Esophagus squamous epithelium (tissue), 5 donors: ENCODE results near the gene MYG1. TPM values are rescaled to one million over a fixed set of nuclear protein-coding genes. Genes with fewer than 3 reads are reported as not detected.

Experiments
- DNase-seq: peaks from one replicate; lab custom pipeline; 2025; lab: John Stamatoyannopoulos, UW
- H3K27ac ChIP-seq, 4 donors: fragments of 200-600 bp; sonication (generic); one replicate each; pipeline ENCODE4 v1.5.1; 2016 to 2019; ENCODE audit warnings: mild to moderate bottlenecking in 1 of 4
- H3K27me3 ChIP-seq, 4 donors: fragments of 200-600 bp; sonication (generic); 1 replicate in 3 of 4; 2 replicates in 1 of 4; pipeline versions ENCODE4 v1.5.1 to v1.6.0; 2017 to 2021; ENCODE audit warnings: antibody characterized with exemption in 1 of 4
- H3K36me3 ChIP-seq, 3 donors: fragments of 200-600 bp; sonication (generic); one replicate each; pipeline ENCODE4 v1.5.1; 2016 to 2019
- H3K4me1 ChIP-seq, 3 donors: fragments of 200-600 bp; sonication (generic); one replicate each; pipeline ENCODE4 v1.5.1; 2017 to 2019
- H3K4me3 ChIP-seq, 4 donors: fragments of 200-600 bp; sonication (generic); 1 replicate in 3 of 4; 2 replicates in 1 of 4; pipeline ENCODE4 v1.5.1; 2016 to 2019; ENCODE audit warnings: mild to moderate bottlenecking in 2 of 4, moderate library complexity in 1 of 4
- H3K9me3 ChIP-seq, 3 donors: fragments of 200-600 bp; sonication (generic); one replicate each; pipeline ENCODE4 v1.5.1; 2016 to 2019
- POLR2A ChIP-seq, 4 donors: fragments of 450-650 bp; IDR thresholded peaks; one replicate each; pipeline ENCODE4 v1.6.1; 2017; ENCODE audit warnings: antibody characterized with exemption in 4 of 4, mild to moderate bottlenecking in 4 of 4, moderate library complexity in 3 of 4
- WGBS, 2 donors: methylation state at CpG; one replicate each; pipeline ENCODE4 v1.1.5; 2018; 5-methylcytosine and 5-hydroxymethylcytosine counted together
- intact Hi-C: fragments of 100-400 bp; cut with DNase I; formaldehyde crosslinking; loops from one replicate; pipeline ENCODE4 v1.15.0; 2022
- total RNA-seq, 4 donors: library from RNA; depleted of rRNA; stranded (reverse); fragments of >200 nt; gene quantifications; one replicate each; pipeline ENCODE4 v1.1.0, GENCODE V29; 2016
- TF ChIP-seq, protein P1 (sequence below), 6 experiments: fragments of 450-650 bp in 4 of 6; fragments of 200-600 bp in 2 of 6; sonication (generic) in 2 of 6; IDR thresholded peaks; one replicate each; pipeline ENCODE4 v1.5.1; 2016 to 2019; ENCODE audit warnings: antibody characterized with exemption in 6 of 6, mild to moderate bottlenecking in 4 of 6, moderate library complexity in 4 of 6
- donor health status: DM: yes; HTN: yes; CAD: no.

The MYG1 gene
- total RNA-seq, 4 donors from 2014 or later, result 25.2 to 33.2 (median 28.3) TPM

DNA sequence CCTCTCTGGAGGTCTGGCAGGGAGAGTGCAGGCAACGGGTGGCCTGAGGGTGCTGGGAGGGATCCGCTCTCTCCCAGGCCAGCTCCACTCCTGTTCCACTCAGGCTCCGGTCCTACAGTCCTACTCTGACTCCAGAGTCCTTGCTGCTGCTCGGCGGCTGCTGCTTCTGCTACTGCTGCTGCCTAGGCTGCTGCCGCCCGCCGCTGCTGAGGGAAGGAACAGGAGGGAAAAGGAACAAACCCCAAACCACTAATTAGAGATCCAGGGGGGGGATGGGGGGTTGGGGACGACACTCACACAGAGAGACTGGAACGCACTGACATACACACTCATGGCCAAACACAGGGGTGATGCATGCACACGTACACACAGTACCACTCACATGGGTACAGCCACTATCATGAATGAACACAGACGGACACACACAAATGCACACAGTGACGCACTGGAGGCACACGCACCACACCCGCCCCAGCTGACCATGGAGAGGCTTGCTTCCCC, 36.7 kb downstream of the MYG1 start, which contains the start of gene SP7:
Gene SP7, minus strand, starts transcription at position 174 of the 501 bp plus-strand sequence. CDS start 708 bp downstream, outside the sequence.
- no peaks in the 10 kb centered on the region for H3K36me3 ChIP-seq
- no peaks in the 10 kb centered on the region for H3K4me1 ChIP-seq
- DNase-seq, result no peak
- no peaks in the 10 kb centered on the region for H3K9me3 ChIP-seq
- intact Hi-C loops, result no loop called here
- TF ChIP-seq POLR2A (IDR thresholded peaks at IDR 0.05), result no peak
- TF ChIP-seq, protein P1, sequence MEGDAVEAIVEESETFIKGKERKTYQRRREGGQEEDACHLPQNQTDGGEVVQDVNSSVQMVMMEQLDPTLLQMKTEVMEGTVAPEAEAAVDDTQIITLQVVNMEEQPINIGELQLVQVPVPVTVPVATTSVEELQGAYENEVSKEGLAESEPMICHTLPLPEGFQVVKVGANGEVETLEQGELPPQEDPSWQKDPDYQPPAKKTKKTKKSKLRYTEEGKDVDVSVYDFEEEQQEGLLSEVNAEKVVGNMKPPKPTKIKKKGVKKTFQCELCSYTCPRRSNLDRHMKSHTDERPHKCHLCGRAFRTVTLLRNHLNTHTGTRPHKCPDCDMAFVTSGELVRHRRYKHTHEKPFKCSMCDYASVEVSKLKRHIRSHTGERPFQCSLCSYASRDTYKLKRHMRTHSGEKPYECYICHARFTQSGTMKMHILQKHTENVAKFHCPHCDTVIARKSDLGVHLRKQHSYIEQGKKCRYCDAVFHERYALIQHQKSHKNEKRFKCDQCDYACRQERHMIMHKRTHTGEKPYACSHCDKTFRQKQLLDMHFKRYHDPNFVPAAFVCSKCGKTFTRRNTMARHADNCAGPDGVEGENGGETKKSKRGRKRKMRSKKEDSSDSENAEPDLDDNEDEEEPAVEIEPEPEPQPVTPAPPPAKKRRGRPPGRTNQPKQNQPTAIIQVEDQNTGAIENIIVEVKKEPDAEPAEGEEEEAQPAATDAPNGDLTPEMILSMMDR (IDR thresholded peaks at IDR 0.05), result no peak
- no peak within 1 kb of the TSS for H3K4me3 ChIP-seq
- H3K27ac ChIP-seq, result no peak within 1 kb of the TSS
- WGBS, 2 donors, result 40 to 48% methylated on average over 8 to 9 of the region's 15 CpGs
- peaks cover 0 to 81% (median 0%) of the 10 kb centered on the region in 4 donors for H3K27me3 ChIP-seq

GRCh38 chr12:53338017-53338416, 38.5 kb downstream of the MYG1 start:
- Histone ChIP-seq H3K4me1 (no peaks in the 10 kb centered on the region), H3K27ac (no peak overlapping the region), H3K9me3 (no peaks in the 10 kb centered on the region), H3K36me3 (no peaks in the 10 kb centered on the region), H3K27me3 (peaks cover 0 to 66% (median 0%) of the 10 kb centered on the region in 4 donors), H3K4me3 (no peak overlapping the region)
- intact Hi-C loops, result no loop called here
- WGBS, 2 donors, result 29 to 33% methylated on average over 9 to 10 of the region's 11 CpGs
- TF ChIP-seq, protein P1 (IDR thresholded peaks at IDR 0.05), result no peak
- no peak for TF ChIP-seq POLR2A (IDR thresholded peaks at IDR 0.05)
- DNase-seq, result no peak

DNA sequence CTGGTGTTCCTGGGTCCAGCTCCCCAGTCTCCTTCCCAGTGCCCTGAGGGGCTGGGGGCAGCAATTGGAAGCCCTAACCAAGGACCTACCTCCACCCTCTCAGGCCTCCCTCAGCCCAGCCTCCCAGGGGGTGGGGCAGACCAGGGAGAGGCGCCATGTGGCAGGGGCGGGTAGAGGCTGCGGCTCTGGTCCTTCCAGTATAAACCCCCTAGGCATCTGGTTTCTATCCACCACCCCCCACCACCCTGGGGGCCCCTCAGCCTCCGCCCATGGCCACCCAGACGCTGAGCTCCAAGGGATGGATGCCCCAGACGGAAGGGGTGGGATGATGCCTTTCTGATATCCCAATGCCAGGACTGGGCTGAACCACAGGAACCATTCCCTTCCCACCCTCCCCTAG, 39.4 kb downstream of the MYG1 start:
- H3K9me3 ChIP-seq, result no peaks in the 10 kb centered on the region
- intact Hi-C loops, result no loop called here
- H3K4me1 ChIP-seq, result no peaks in the 10 kb centered on the region
- TF ChIP-seq, protein P1 (IDR thresholded peaks at IDR 0.05), result no peak
- TF ChIP-seq POLR2A (IDR thresholded peaks at IDR 0.05), result no peak
- H3K36me3 ChIP-seq, result no peaks in the 10 kb centered on the region
- 0 to 64% methylated on average over 1 to 2 of the region's 6 CpGs for WGBS, 2 donors
- H3K4me3 ChIP-seq, result no peak overlapping the region
- no peak overlapping the region for H3K27ac ChIP-seq
- peaks cover 0 to 57% (median 0%) of the 10 kb centered on the region in 4 donors for H3K27me3 ChIP-seq
- DNase-seq, result no peak

DNA sequence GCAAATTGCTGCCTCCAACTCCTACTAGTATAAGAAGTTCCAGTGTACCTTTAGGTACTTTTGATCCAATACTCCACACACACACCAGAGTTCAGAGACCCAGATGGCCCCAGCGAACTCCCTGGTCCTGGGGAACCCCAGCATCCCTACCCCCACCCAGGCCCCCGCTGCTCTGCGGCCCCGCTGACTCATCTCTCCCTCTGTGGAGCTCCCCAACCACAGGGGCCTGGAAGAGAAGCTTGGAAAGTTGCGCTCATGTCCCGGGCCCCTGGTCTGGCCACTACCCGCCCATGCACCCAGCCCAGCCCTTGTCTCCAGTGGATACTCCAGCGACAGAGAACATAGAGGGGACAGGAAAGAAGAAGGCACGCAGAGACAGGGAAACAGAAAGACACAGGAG, 40.9 kb downstream of the MYG1 start:
- WGBS, 2 donors, result 77% methylated on average over 3 of the region's 9 CpGs; no CpG with 5 or more reads in 1 of the 2 donors
- Histone ChIP-seq H3K4me3 (no peak overlapping the region), H3K9me3 (no peaks in the 10 kb centered on the region), H3K36me3 (no peaks in the 10 kb centered on the region), H3K27me3 (peaks cover 0 to 43% (median 0%) of the 10 kb centered on the region in 4 donors), H3K4me1 (peaks cover 0 to 14% (median 5%) of the 10 kb centered on the region in 3 donors), H3K27ac (no peak overlapping the region)
- intact Hi-C loops, result no loop called here
- no peak for DNase-seq
- no peak for TF ChIP-seq POLR2A (IDR thresholded peaks at IDR 0.05)
- TF ChIP-seq, protein P1 (IDR thresholded peaks at IDR 0.05), result no peak

GRCh38 chr12:53343449-53343848, 44.0 kb downstream of the MYG1 start:
- H3K27me3 ChIP-seq, result peaks cover 0 to 13% (median 0%) of the 10 kb centered on the region in 4 donors
- TF ChIP-seq POLR2A (IDR thresholded peaks at IDR 0.05), result no peak
- TF ChIP-seq, protein P1 (IDR thresholded peaks at IDR 0.05), result no peak
- intact Hi-C loops, result no loop called here
- no peak overlapping the region for H3K4me3 ChIP-seq
- H3K9me3 ChIP-seq, result no peaks in the 10 kb centered on the region
- no peak for DNase-seq
- no peak overlapping the region for H3K27ac ChIP-seq
- no peaks in the 10 kb centered on the region for H3K36me3 ChIP-seq
- H3K4me1 ChIP-seq, result peaks cover 0 to 22% (median 12%) of the 10 kb centered on the region in 3 donors
- WGBS, 2 donors, result 48 to 67% methylated on average over 3 of the region's 3 CpGs
